GM23338 (cell line): ENCODE data around the gene MAP4. TPM values are rescaled to one million over a fixed set of nuclear protein-coding genes. Genes with fewer than 3 reads are reported as not detected.

Experiments
- ATAC-seq: fragments of 200-7000 bp; cut with Tn5 transposase; 3 replicates; pipeline ENCODE4 v1.9.1; 2020
- DNase-seq: peaks from one replicate; pipeline ENCODE4 v3.0.0-alpha.2; 2015; ENCODE audit warnings: low spot score
- H2AFZ ChIP-seq: fragments of 200-600 bp; sonication (generic); 2 replicates; pipeline ENCODE4 v1.8.0; 2016; ENCODE audit warnings: antibody characterized with exemption, mild to moderate bottlenecking, moderate library complexity
- H3F3A ChIP-seq: fragments of 200-600 bp; sonication (generic); replicated peaks from 2 replicates; pipeline ENCODE4 v1.8.0; 2017; ENCODE audit warnings: antibody characterized with exemption, mixed run types, low read depth
- H3K27ac ChIP-seq: fragments of 200-600 bp; sonication (generic); 2 replicates; pipeline ENCODE4 v1.6.1; 2016; ENCODE audit warnings: low read depth
- H3K27me3 ChIP-seq: fragments of 200-600 bp; sonication (generic); 2 replicates; pipeline ENCODE4 v1.8.0; 2016; ENCODE audit warnings: mild to moderate bottlenecking, mixed run types, moderate library complexity; ENCODE audit not compliant: insufficient read depth
- H3K36me3 ChIP-seq: fragments of 200-600 bp; sonication (generic); 2 replicates; pipeline ENCODE4 v1.8.0; 2016; ENCODE audit warnings: mild to moderate bottlenecking; ENCODE audit not compliant: insufficient read depth
- H3K4me1 ChIP-seq: fragments of 200-600 bp; sonication (generic); 2 replicates; pipeline ENCODE4 v1.8.0; 2016; ENCODE audit warnings: mild to moderate bottlenecking, moderate library complexity; ENCODE audit not compliant: insufficient read depth
- H3K4me2 ChIP-seq: fragments of 200-600 bp; sonication (generic); 2 replicates; pipeline ENCODE4 v1.7.1; 2017; ENCODE audit warnings: mixed run types
- H3K4me3 ChIP-seq: fragments of 200-600 bp; sonication (generic); 2 replicates; pipeline ENCODE4 v1.6.1; 2016; ENCODE audit warnings: mixed run types
- H3K79me2 ChIP-seq: fragments of 200-600 bp; sonication (generic); replicated peaks from 2 replicates; pipeline ENCODE4 v1.8.0; 2017; ENCODE audit warnings: mild to moderate bottlenecking; ENCODE audit not compliant: insufficient read depth
- H3K9me2 ChIP-seq: fragments of 200-600 bp; sonication (generic); 2 replicates; pipeline ENCODE4 v1.8.0; 2017; ENCODE audit not compliant: insufficient read depth
- H4K20me1 ChIP-seq: fragments of 200-600 bp; sonication (generic); replicated peaks from 2 replicates; pipeline ENCODE4 v1.8.0; 2017; ENCODE audit warnings: mild to moderate bottlenecking; ENCODE audit not compliant: insufficient read depth
- H3K27ac Mint-ChIP-seq: 2 replicates; pipeline ENCODE4 v1.8.0; 2020; ENCODE audit warnings: inconsistent platforms, mild to moderate bottlenecking, moderate library complexity, mixed read lengths
- H3K27me3 Mint-ChIP-seq: 3 replicates; pipeline ENCODE4 v1.8.0; 2022; ENCODE audit warnings: low read depth, mild to moderate bottlenecking, moderate library complexity, mixed read lengths, inconsistent platforms; ENCODE audit not compliant: insufficient read depth, poor library complexity
- H3K36me3 Mint-ChIP-seq: 3 replicates; pipeline ENCODE4 v1.8.0; 2021; ENCODE audit warnings: low read depth, mild to moderate bottlenecking, inconsistent platforms, moderate library complexity, mixed read lengths
- H3K4me1 Mint-ChIP-seq: 3 replicates; pipeline ENCODE4 v1.8.0; 2020; ENCODE audit warnings: mild to moderate bottlenecking, inconsistent platforms, mixed read lengths
- H3K4me3 Mint-ChIP-seq: 3 replicates; pipeline ENCODE4 v1.8.0; 2021; ENCODE audit warnings: moderate library complexity, mild to moderate bottlenecking, inconsistent platforms, mixed read lengths
- H3K9me3 Mint-ChIP-seq: 3 replicates; pipeline ENCODE4 v1.8.0; 2020; ENCODE audit warnings: moderate library complexity, mild to moderate bottlenecking, inconsistent platforms, mixed read lengths
- CREB1 ChIP-seq: fragments of 250-450 bp; sonication (Bioruptor Pico); IDR thresholded peaks from 2 replicates; pipeline ENCODE4 v1.5.0; 2020; ENCODE audit warnings: low read depth, mild to moderate bottlenecking, moderate library complexity
- EZH2 ChIP-seq: fragments of 200-600 bp; sonication (generic); IDR thresholded peaks from one replicate; pipeline ENCODE4 v1.8.0; 2017; ENCODE audit warnings: antibody characterized with exemption, mild to moderate bottlenecking, low read depth; ENCODE audit not compliant: unreplicated experiment
- EZH2phosphoT487 ChIP-seq: fragments of 200-600 bp; sonication (generic); IDR thresholded peaks from one replicate; pipeline ENCODE4 v1.8.1; 2018; ENCODE audit warnings: antibody characterized with exemption; ENCODE audit not compliant: unreplicated experiment
- JUNB ChIP-seq: IDR thresholded peaks from one replicate; pipeline ENCODE4 v1.6.1; 2016; ENCODE audit warnings: antibody characterized with exemption; ENCODE audit not compliant: unreplicated experiment
- NANOG ChIP-seq: IDR thresholded peaks from 2 replicates; pipeline ENCODE4 v1.6.1; 2016; ENCODE audit warnings: antibody characterized with exemption, borderline replicate concordance
- POLR2AphosphoS5 ChIP-seq: IDR thresholded peaks from 2 replicates; pipeline ENCODE4 v1.6.1; 2016; ENCODE audit warnings: antibody characterized with exemption, low read depth
- STAT1 ChIP-seq: IDR thresholded peaks from one replicate; pipeline ENCODE4 v1.6.1; 2016; ENCODE audit warnings: antibody characterized with exemption; ENCODE audit not compliant: unreplicated experiment
- ZNF114 ChIP-seq: fragments of 250-450 bp; sonication (Bioruptor Pico); IDR thresholded peaks from 2 replicates; pipeline ENCODE4 v1.5.0; 2020; ENCODE audit warnings: mild to moderate bottlenecking, moderate library complexity
- ZNF331 ChIP-seq: fragments of 250-450 bp; sonication (Bioruptor Pico); IDR thresholded peaks from 2 replicates; pipeline ENCODE4 v1.5.0; 2020; ENCODE audit warnings: low read depth, mild to moderate bottlenecking, moderate library complexity
- polyA plus RNA-seq: library from polyadenylated mRNA; unstranded; fragments of >200 nt; fragmentation: Nextera tagmentation; extraction: Ambion mirVana; gene quantifications from 2 replicates; pipeline ENCODE4 v1.2.1, GENCODE V29; 2016
- total RNA-seq: library from RNA; depleted of rRNA; stranded (reverse); fragments of >200 nt; shearing (Covaris generic); gene quantifications from 2 replicates; pipeline ENCODE4 v1.2.3, GENCODE V29; 2014
- TF ChIP-seq, protein P1 (sequence below): IDR thresholded peaks from one replicate; pipeline ENCODE4 v1.6.1; 2018; ENCODE audit warnings: antibody characterized with exemption; ENCODE audit not compliant: unreplicated experiment
- TF ChIP-seq, protein P2 (sequence below): IDR thresholded peaks from 2 replicates; pipeline ENCODE4 v1.6.1; 2016; ENCODE audit warnings: antibody characterized with exemption
- TF ChIP-seq, protein P3 (sequence below), 2 experiments: fragments of 200-600 bp in 1 of 2; sonication (generic) in 1 of 2; conservative IDR thresholded peaks; 2 replicates each; pipeline versions ENCODE4 v1.5.1 to v1.6.1; 2016 to 2017; ENCODE audit warnings: antibody characterized with exemption in 2 of 2, low read depth in 2 of 2, mild to moderate bottlenecking in 2 of 2, moderate library complexity in 1 of 2

Gene MAP4
- total and polyA plus RNA-seq, 2 experiments from 2014 or later = 103 to 113 TPM

DNA sequence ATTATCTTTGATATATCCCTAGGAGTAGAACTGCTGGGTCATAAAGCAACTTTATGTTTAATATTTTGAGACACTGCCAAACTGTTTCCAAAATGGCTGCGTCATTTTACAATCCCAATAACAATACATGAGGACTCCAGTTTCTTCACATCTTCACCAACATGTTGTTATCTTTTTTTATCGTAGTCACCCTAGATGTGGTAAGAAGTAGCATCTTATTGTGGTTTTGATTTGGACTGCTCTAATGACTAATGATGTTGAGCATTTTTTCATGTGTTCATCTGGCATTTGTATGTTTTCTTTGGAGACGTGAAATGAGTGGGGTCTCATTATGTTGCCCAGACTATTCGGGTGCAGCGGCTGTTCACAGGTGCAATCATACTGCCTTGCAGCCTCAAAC is 83.8 kb downstream of the MAP4 start:
- Mint-ChIP-seq H3K9me3 (no peaks in the 10 kb centered on the region), H3K27ac (no peak overlapping the region), H3K4me1 (no peaks in the 10 kb centered on the region), H3K27me3 (no peaks in the 10 kb centered on the region), H3K4me3 (no peak overlapping the region), H3K36me3 (peaks cover 5% of the 10 kb centered on the region; the same call in 2 of the 3 replicates)
- Histone ChIP-seq H3K27ac (no peak overlapping the region), H3K4me1 (no peaks in the 10 kb centered on the region), H2AFZ (no peak overlapping the region), H4K20me1 (peaks cover 4% of the 10 kb centered on the region; the same call in 1 of the 2 replicates), H3K4me2 (no peak overlapping the region), H3F3A (no peaks in the 10 kb centered on the region), H3K9me2 (no peaks in the 10 kb centered on the region), H3K36me3 (peaks cover 7% of the 10 kb centered on the region; the same call in 1 of the 2 replicates), H3K4me3 (no peak overlapping the region), H3K79me2 (peaks cover 10% of the 10 kb centered on the region), H3K27me3 (no peaks in the 10 kb centered on the region)
- ATAC-seq (no peak), DNase-seq (no peak)
- TF ChIP-seq POLR2AphosphoS5 = no peak
- no peak for TF ChIP-seq STAT1
- TF ChIP-seq, protein P1, sequence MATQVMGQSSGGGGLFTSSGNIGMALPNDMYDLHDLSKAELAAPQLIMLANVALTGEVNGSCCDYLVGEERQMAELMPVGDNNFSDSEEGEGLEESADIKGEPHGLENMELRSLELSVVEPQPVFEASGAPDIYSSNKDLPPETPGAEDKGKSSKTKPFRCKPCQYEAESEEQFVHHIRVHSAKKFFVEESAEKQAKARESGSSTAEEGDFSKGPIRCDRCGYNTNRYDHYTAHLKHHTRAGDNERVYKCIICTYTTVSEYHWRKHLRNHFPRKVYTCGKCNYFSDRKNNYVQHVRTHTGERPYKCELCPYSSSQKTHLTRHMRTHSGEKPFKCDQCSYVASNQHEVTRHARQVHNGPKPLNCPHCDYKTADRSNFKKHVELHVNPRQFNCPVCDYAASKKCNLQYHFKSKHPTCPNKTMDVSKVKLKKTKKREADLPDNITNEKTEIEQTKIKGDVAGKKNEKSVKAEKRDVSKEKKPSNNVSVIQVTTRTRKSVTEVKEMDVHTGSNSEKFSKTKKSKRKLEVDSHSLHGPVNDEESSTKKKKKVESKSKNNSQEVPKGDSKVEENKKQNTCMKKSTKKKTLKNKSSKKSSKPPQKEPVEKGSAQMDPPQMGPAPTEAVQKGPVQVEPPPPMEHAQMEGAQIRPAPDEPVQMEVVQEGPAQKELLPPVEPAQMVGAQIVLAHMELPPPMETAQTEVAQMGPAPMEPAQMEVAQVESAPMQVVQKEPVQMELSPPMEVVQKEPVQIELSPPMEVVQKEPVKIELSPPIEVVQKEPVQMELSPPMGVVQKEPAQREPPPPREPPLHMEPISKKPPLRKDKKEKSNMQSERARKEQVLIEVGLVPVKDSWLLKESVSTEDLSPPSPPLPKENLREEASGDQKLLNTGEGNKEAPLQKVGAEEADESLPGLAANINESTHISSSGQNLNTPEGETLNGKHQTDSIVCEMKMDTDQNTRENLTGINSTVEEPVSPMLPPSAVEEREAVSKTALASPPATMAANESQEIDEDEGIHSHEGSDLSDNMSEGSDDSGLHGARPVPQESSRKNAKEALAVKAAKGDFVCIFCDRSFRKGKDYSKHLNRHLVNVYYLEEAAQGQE = no peak
- TF ChIP-seq, protein P2, sequence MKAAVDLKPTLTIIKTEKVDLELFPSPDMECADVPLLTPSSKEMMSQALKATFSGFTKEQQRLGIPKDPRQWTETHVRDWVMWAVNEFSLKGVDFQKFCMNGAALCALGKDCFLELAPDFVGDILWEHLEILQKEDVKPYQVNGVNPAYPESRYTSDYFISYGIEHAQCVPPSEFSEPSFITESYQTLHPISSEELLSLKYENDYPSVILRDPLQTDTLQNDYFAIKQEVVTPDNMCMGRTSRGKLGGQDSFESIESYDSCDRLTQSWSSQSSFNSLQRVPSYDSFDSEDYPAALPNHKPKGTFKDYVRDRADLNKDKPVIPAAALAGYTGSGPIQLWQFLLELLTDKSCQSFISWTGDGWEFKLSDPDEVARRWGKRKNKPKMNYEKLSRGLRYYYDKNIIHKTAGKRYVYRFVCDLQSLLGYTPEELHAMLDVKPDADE = no peak
- TF ChIP-seq EZH2 = no peak
- TF ChIP-seq JUNB = no peak
- TF ChIP-seq NANOG = no peak
- TF ChIP-seq, protein P3, sequence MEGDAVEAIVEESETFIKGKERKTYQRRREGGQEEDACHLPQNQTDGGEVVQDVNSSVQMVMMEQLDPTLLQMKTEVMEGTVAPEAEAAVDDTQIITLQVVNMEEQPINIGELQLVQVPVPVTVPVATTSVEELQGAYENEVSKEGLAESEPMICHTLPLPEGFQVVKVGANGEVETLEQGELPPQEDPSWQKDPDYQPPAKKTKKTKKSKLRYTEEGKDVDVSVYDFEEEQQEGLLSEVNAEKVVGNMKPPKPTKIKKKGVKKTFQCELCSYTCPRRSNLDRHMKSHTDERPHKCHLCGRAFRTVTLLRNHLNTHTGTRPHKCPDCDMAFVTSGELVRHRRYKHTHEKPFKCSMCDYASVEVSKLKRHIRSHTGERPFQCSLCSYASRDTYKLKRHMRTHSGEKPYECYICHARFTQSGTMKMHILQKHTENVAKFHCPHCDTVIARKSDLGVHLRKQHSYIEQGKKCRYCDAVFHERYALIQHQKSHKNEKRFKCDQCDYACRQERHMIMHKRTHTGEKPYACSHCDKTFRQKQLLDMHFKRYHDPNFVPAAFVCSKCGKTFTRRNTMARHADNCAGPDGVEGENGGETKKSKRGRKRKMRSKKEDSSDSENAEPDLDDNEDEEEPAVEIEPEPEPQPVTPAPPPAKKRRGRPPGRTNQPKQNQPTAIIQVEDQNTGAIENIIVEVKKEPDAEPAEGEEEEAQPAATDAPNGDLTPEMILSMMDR (conservative IDR thresholded peaks at IDR 0.05; ENCODE audit: low read depth in 2 of 2) = no peak
- TF ChIP-seq CREB1 = no peak
- TF ChIP-seq ZNF114 (CRISPR knock-in tag) = no peak

DNA sequence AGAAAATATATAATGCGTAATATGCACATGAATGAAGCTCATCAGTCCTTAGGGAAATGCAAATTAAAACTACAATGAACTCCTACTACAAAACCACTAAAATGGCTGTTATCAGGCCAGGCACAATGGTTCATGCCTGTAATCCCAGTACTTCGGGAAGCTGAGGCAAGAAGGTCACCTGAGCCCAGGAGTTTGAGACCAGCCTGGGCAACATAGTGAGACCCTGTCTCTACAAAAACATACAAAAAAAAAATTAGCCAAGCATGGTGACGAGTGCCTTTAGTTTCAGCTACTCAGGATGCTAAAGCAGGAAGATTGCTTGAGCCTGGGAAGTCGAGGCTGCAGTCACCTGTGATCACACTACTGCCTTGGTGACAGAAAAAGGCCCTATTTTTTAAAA is 85.2 kb downstream of the MAP4 start:
- Histone ChIP-seq H3K27me3 (no peaks in the 10 kb centered on the region), H3K27ac (no peak overlapping the region), H3K79me2 (peaks cover 7% of the 10 kb centered on the region), H3F3A (no peaks in the 10 kb centered on the region), H3K36me3 (peaks cover 11% of the 10 kb centered on the region; the same call in 1 of the 2 replicates), H2AFZ (no peak overlapping the region), H3K4me2 (no peak overlapping the region), H3K4me3 (no peak overlapping the region), H4K20me1 (peaks cover 4% of the 10 kb centered on the region; the same call in 1 of the 2 replicates), H3K9me2 (no peaks in the 10 kb centered on the region), H3K4me1 (no peaks in the 10 kb centered on the region)
- Mint-ChIP-seq H3K36me3 (peaks cover 15% of the 10 kb centered on the region), H3K27ac (no peak overlapping the region), H3K27me3 (no peaks in the 10 kb centered on the region), H3K4me1 (no peaks in the 10 kb centered on the region), H3K4me3 (no peak overlapping the region), H3K9me3 (no peaks in the 10 kb centered on the region)
- DNase-seq (no peak), ATAC-seq (no peak)
- no peak for TF ChIP-seq EZH2phosphoT487
- TF ChIP-seq, protein P3 (conservative IDR thresholded peaks at IDR 0.05; ENCODE audit: low read depth in 2 of 2) = no peak
- TF ChIP-seq ZNF331 = no peak
- TF ChIP-seq NANOG = no peak
- TF ChIP-seq, protein P2 = no peak
- no peak for TF ChIP-seq CREB1
- no peak for TF ChIP-seq EZH2
- TF ChIP-seq POLR2AphosphoS5 = no peak
